H9 (cell line): ENCODE measurements around the gene YKT6. TPM values are rescaled to one million over a fixed set of nuclear protein-coding genes. Genes with fewer than 3 reads are reported as not detected.

ENCODE experiments used
- DNase-seq: peaks from one replicate; pipeline ENCODE4 v3.0.0-alpha.2; 2017
- H2AFZ ChIP-seq: one replicate; pipeline ENCODE4 v1.6.1; 2013; ENCODE audit warnings: mild to moderate bottlenecking, low read length, control low read depth, moderate library complexity
- H2AK5ac ChIP-seq: 2 replicates; pipeline ENCODE4 v1.6.1; 2013; ENCODE audit warnings: low read length, control low read depth, mixed read lengths; ENCODE audit not compliant: insufficient read length
- H2BK120ac ChIP-seq: one replicate; pipeline ENCODE4 v1.6.1; 2013; ENCODE audit warnings: low read depth, mild to moderate bottlenecking, low read length, control low read depth, inconsistent platforms; ENCODE audit not compliant: poor library complexity, severe bottlenecking
- H2BK12ac ChIP-seq: 2 replicates; pipeline ENCODE4 v1.6.1; 2013; ENCODE audit warnings: low read length, control low read depth, mixed read lengths, low read depth; ENCODE audit not compliant: insufficient read length
- H2BK15ac ChIP-seq: 2 replicates; pipeline ENCODE4 v1.6.1; 2013; ENCODE audit warnings: low read depth, low read length, control low read depth
- H2BK20ac ChIP-seq: one replicate; pipeline ENCODE4 v1.6.1; 2013; ENCODE audit warnings: low read depth, mild to moderate bottlenecking, low read length, control low read depth, inconsistent platforms; ENCODE audit not compliant: poor library complexity, severe bottlenecking
- H2BK5ac ChIP-seq: 2 replicates; pipeline ENCODE4 v1.6.1; 2013; ENCODE audit warnings: low read length, control low read depth, mixed read lengths; ENCODE audit not compliant: insufficient read length
- H3K14ac ChIP-seq: 2 replicates; pipeline ENCODE4 v1.6.1; 2013; ENCODE audit warnings: low read length, control low read depth; ENCODE audit not compliant: insufficient read depth
- H3K18ac ChIP-seq: 2 replicates; pipeline ENCODE4 v1.6.1; 2013; ENCODE audit warnings: low read depth, mild to moderate bottlenecking, mixed read lengths, low read length, control low read depth; ENCODE audit not compliant: insufficient read length
- H3K23ac ChIP-seq: 2 replicates; pipeline ENCODE4 v1.6.1; 2013; ENCODE audit warnings: low read length, control low read depth, mixed read lengths, low read depth; ENCODE audit not compliant: insufficient read length
- H3K23me2 ChIP-seq: 2 replicates; pipeline ENCODE4 v1.6.1; 2013; ENCODE audit warnings: low read depth, mild to moderate bottlenecking, mixed read lengths, low read length, control low read depth; ENCODE audit not compliant: insufficient read length, poor library complexity, severe bottlenecking
- H3K27ac ChIP-seq: 2 replicates; pipeline ENCODE4 v1.5.1; 2013; ENCODE audit warnings: low read length, control low read depth, mixed read lengths, low read depth; ENCODE audit not compliant: insufficient read length
- H3K27me3 ChIP-seq: 2 replicates; pipeline ENCODE4 v1.6.1; 2013; ENCODE audit warnings: low read length, control low read depth, inconsistent platforms; ENCODE audit not compliant: insufficient read depth
- H3K4ac ChIP-seq: 2 replicates; pipeline ENCODE4 v1.6.1; 2013; ENCODE audit warnings: low read depth, mild to moderate bottlenecking, control low read depth, inconsistent platforms, low read length, moderate library complexity
- H3K4me1 ChIP-seq: 2 replicates; pipeline ENCODE4 v1.6.1; 2013; ENCODE audit warnings: low read length, control low read depth, inconsistent platforms; ENCODE audit not compliant: insufficient read depth
- H3K4me2 ChIP-seq: 2 replicates; pipeline ENCODE4 v1.6.1; 2013; ENCODE audit warnings: low read length, control low read depth, mixed read lengths; ENCODE audit not compliant: insufficient read length, insufficient read depth
- H3K56ac ChIP-seq: 2 replicates; pipeline ENCODE4 v1.6.1; 2013; ENCODE audit warnings: low read depth, mild to moderate bottlenecking, mixed read lengths, low read length, control low read depth; ENCODE audit not compliant: insufficient read length
- H3K79me1 ChIP-seq: 2 replicates; pipeline ENCODE4 v1.6.1; 2013; ENCODE audit warnings: low read depth, mild to moderate bottlenecking, moderate library complexity, low read length, control low read depth, inconsistent platforms; ENCODE audit not compliant: insufficient read depth, poor library complexity, severe bottlenecking
- H3K79me2 ChIP-seq: 2 replicates; pipeline ENCODE4 v1.6.1; 2013; ENCODE audit warnings: low read length, control low read depth, inconsistent platforms; ENCODE audit not compliant: insufficient read depth
- H3K9ac ChIP-seq: 2 replicates; pipeline ENCODE4 v1.6.1; 2013; ENCODE audit warnings: low read length, control low read depth, mixed read lengths; ENCODE audit not compliant: insufficient read length; ENCODE audit errors: extremely low read depth
- H3K9me3 ChIP-seq: one replicate; pipeline ENCODE4 v1.6.1; 2013; ENCODE audit warnings: low read depth, low read length, inconsistent platforms; ENCODE audit not compliant: control insufficient read depth
- H3T11ph ChIP-seq: one replicate; pipeline ENCODE4 v1.6.1; 2013; ENCODE audit warnings: mild to moderate bottlenecking, low read length, control low read depth, inconsistent platforms
- H4K20me1 ChIP-seq: one replicate; pipeline ENCODE4 v1.6.1; 2013; ENCODE audit not compliant: control insufficient read depth, insufficient read length, insufficient read depth
- H4K5ac ChIP-seq: 2 replicates; pipeline ENCODE4 v1.6.1; 2013; ENCODE audit warnings: low read depth, mild to moderate bottlenecking, mixed read lengths, low read length, control low read depth; ENCODE audit not compliant: insufficient read length
- H4K8ac ChIP-seq: replicated peaks from 2 replicates; pipeline ENCODE4 v1.6.1; 2013; ENCODE audit warnings: low read length, control low read depth, mixed read lengths, low read depth; ENCODE audit not compliant: insufficient read length
- H4K91ac ChIP-seq: 2 replicates; pipeline ENCODE4 v1.6.1; 2013; ENCODE audit warnings: low read depth, mild to moderate bottlenecking, moderate library complexity, mixed read lengths, low read length, control low read depth; ENCODE audit not compliant: insufficient read length
- H3K27ac Mint-ChIP-seq, 3 experiments: 2 replicates in 2 of 3; 3 replicates in 1 of 3; pipeline ENCODE4 v1.8.0; 2020 to 2021; ENCODE audit warnings: mixed read lengths in 3 of 3, mild to moderate bottlenecking in 1 of 3, moderate library complexity in 1 of 3
- H3K27me3 Mint-ChIP-seq: 2 replicates; pipeline ENCODE4 v1.8.0; 2021; ENCODE audit warnings: low read depth, mild to moderate bottlenecking, moderate library complexity, mixed read lengths
- H3K36me3 Mint-ChIP-seq, 3 experiments: 2 replicates in 2 of 3; 3 replicates in 1 of 3; pipeline ENCODE4 v1.8.0; 2020 to 2021; ENCODE audit warnings: low read depth in 3 of 3, mixed read lengths in 3 of 3; ENCODE audit not compliant: insufficient read depth in 1 of 3
- H3K4me1 Mint-ChIP-seq, 2 experiments: 2 replicates each; pipeline ENCODE4 v1.8.0; 2020; ENCODE audit warnings: mixed read lengths in 2 of 2
- H3K4me3 Mint-ChIP-seq, 2 experiments: 2 replicates in 1 of 2; 3 replicates in 1 of 2; pipeline ENCODE4 v1.8.0; 2020 to 2021; ENCODE audit warnings: mild to moderate bottlenecking in 2 of 2, mixed read lengths in 2 of 2, moderate library complexity in 1 of 2
- H3K9me3 Mint-ChIP-seq, 2 experiments: 2 replicates in 1 of 2; 3 replicates in 1 of 2; pipeline ENCODE4 v1.8.0; 2020; ENCODE audit warnings: mild to moderate bottlenecking in 2 of 2, mixed read lengths in 2 of 2, moderate library complexity in 1 of 2
- WGBS: extraction: QIAGEN DNeasy Blood & Tissue Kit; methylation state at CpG from one replicate; pipeline ENCODE4 v1.1.7; 2013; ENCODE audit warnings: missing lambda C conversion rate, low lambda C conversion rate, mixed read lengths; ENCODE audit not compliant: insufficient read length; ENCODE audit errors: extremely low coverage; 5-methylcytosine and 5-hydroxymethylcytosine counted together
- total RNA-seq: library from RNA; stranded (reverse); gene quantifications from 2 replicates; pipeline ENCODE4 v1.2.1, GENCODE V29; 2021
- TF ChIP-seq, protein P1 (sequence below): fragments of 200-600 bp; sonication (generic); conservative IDR thresholded peaks from 3 replicates; pipeline ENCODE4 v1.8.0; 2021; ENCODE audit warnings: antibody characterized with exemption, mild to moderate bottlenecking

The YKT6 gene
- total RNA-seq, 1 experiment from 2014 or later = 104 TPM

DNA sequence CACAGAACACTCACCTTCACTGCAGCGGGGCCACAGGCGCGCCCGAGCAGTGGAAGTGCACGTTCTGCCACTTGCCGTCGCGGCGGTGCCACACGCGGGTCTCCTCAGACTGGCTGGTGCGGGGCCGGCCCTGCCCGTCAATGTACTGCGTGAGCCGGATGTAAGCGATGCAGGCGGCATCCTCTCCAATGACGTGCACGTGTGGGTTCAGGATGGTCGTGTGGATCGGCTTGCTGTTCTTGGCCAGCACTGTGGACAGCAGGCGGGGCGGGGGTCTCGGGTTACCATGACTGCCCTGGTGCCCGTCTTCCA lies 19.2 kb downstream of the YKT6 start:
- TF ChIP-seq, protein P1, sequence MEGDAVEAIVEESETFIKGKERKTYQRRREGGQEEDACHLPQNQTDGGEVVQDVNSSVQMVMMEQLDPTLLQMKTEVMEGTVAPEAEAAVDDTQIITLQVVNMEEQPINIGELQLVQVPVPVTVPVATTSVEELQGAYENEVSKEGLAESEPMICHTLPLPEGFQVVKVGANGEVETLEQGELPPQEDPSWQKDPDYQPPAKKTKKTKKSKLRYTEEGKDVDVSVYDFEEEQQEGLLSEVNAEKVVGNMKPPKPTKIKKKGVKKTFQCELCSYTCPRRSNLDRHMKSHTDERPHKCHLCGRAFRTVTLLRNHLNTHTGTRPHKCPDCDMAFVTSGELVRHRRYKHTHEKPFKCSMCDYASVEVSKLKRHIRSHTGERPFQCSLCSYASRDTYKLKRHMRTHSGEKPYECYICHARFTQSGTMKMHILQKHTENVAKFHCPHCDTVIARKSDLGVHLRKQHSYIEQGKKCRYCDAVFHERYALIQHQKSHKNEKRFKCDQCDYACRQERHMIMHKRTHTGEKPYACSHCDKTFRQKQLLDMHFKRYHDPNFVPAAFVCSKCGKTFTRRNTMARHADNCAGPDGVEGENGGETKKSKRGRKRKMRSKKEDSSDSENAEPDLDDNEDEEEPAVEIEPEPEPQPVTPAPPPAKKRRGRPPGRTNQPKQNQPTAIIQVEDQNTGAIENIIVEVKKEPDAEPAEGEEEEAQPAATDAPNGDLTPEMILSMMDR = no peak
- Mint-ChIP-seq H3K27ac (no peak overlapping the region), H3K4me1 (peaks cover 35 to 58% of the 10 kb centered on the region in 2 experiments), H3K27me3 (no peaks in the 10 kb centered on the region; the same call in 1 of the 2 replicates), H3K36me3 (no peaks in the 10 kb centered on the region), H3K9me3 (no peaks in the 10 kb centered on the region; a peak in 1 of 5 replicates), H3K4me3 (no peak overlapping the region)
- Histone ChIP-seq H3K4me2 (no peak overlapping the region), H4K20me1 (no peaks in the 10 kb centered on the region), H2AK5ac (no peak overlapping the region), H3K14ac (no peak overlapping the region; the same call in 1 of the 2 replicates), H4K8ac (no peak overlapping the region), H3T11ph (no peak overlapping the region), H2BK120ac (no peak overlapping the region), H3K9ac (no peak overlapping the region), H2AFZ (no peak overlapping the region), H2BK5ac (no peak overlapping the region), H3K23me2 (no peaks in the 10 kb centered on the region), H3K79me1 (no peaks in the 10 kb centered on the region), H4K5ac (no peak overlapping the region), H2BK12ac (no peak overlapping the region), H4K91ac (no peak overlapping the region), H2BK15ac (no peak overlapping the region), H3K27ac (no peak overlapping the region), H3K79me2 (no peaks in the 10 kb centered on the region), H3K4ac (no peak overlapping the region), H3K27me3 (no peaks in the 10 kb centered on the region), H3K23ac (no peak overlapping the region), H3K18ac (no peak overlapping the region), H2BK20ac (no peak overlapping the region), H3K9me3 (no peaks in the 10 kb centered on the region), H3K56ac (no peak overlapping the region), H3K4me1 (no peaks in the 10 kb centered on the region; the same call in 1 of the 2 replicates)
- WGBS = no CpG with 5 or more reads among the region's 26 CpGs
- DNase-seq = no peak
